AG20443 (cell line): ENCODE data around the gene SCN2B.
A peak's percentile ranks its signal among the peaks of the same experiment; 100 is the strongest.

Experiments used
- DNase-seq: peaks from one replicate; pipeline ENCODE4 v3.0.0; 2012; ENCODE audit warnings: low spot score, mixed read lengths

The SCN2B gene, protein sequence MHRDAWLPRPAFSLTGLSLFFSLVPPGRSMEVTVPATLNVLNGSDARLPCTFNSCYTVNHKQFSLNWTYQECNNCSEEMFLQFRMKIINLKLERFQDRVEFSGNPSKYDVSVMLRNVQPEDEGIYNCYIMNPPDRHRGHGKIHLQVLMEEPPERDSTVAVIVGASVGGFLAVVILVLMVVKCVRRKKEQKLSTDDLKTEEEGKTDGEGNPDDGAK

GRCh38 chr11:118175993-118176777 is at the start of gene SCN2B:
TSS of gene SCN2B (minus strand) at chr11:118176639. CDS start at chr11:118176431, 208 bp downstream.
- no peak for DNase-seq

DNA sequence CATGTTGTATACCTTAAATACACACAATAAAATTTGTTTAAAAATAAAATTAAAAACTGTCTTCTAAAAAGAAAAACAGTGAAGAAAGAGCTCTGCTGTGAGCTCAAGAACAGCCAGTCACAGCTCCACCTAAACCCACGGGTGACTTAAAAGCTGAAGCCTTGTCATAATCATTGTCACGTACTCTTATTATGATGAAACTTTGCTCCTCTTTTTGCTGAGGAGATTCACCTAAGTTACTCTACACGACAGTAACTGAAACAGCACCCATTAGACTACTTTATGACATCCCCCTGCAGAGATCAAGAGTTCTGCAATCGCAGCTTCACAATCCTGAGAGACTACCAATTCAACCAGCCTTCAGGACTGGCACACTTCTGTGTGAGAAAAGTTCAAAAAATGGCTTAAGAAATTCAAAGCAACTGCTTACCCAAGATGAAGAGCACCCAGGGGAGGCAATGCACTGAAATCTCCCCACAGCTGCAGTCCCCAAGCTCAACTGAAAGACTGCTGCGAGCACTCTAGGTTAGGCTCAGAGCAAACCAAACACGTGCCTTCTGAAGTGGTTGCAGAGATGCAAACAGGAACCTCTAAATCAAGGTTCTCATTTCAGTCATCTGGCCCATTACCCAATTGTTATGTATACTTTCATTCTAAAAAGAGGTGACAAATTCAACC is 48.2 kb upstream of the SCN2B start, which contains the start of gene JAML:
JAML (minus strand) TSS at position 501 of the 678 bp plus-strand sequence. CDS start 10,145 bp downstream, outside the sequence.
- DNase-seq = no peak

GRCh38 chr11:118223992-118224391 is 47.6 kb upstream of the SCN2B start:
- DNase-seq = no peak

- DNase-seq = no peak
Measured at GRCh38 chr11:118223570-118223969, 47.1 kb upstream of the SCN2B start.

GRCh38 chr11:118222437-118222836 is 46.0 kb upstream of the SCN2B start:
- no peak for DNase-seq

DNA sequence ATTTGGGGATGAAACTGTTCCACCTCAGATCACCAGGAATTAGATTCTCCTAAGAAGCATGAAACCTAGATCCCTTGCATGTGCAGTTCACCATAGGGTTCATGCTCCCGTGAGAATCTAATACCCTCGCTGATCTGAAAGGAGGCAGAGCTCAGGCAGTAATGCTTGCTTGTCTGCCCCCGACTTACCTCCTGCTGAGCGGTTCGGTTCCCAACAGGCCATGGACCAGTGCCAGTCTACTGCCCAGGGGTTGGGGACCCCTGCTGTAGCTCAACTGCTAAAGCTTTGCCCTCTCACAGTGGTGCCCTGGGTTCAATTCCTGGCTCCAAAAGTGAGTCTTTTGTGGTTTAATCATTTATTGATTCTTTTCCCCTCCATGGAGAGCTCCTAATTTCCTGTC is 45.0 kb upstream of the SCN2B start:
- no peak for DNase-seq

DNA sequence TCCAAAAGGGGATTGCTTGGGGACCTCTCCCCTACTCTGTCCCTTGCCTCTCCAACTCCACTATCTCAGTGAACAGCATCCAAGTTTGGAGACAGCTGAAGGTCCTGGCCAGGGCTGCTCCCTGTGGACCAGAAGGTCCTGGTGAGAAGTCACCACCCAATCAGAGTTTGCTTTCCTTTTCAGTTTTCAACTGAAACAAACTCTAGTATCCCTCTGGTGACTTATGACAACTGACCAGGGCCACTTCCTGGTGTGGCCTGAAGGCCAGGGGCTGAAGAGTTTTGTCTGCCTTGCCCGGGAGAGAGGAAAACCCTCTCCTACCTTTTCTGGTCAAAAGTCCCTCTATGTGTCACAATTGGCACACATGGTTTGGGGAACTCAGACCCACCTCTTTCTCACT is 43.3 kb upstream of the SCN2B start:
- no peak for DNase-seq

DNA sequence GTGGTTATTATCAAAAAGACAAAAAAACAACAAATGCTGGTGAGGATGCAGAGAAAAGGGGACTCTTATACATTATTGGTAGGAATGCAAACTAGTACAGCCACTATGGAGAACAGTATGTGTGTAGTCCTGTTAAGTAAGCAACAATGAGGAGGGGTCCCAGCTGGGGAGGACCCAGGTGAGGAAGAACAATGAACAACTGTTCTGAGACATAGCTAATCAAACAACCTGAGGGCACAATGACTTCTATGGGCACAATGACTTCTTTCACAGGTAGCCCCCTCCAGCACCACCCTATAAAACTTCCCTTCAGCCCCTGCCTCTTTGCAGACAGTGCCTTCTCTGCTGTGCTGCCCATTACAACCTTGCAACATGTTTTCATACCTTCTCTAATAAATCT is 42.8 kb upstream of the SCN2B start:
- no peak for DNase-seq

DNA sequence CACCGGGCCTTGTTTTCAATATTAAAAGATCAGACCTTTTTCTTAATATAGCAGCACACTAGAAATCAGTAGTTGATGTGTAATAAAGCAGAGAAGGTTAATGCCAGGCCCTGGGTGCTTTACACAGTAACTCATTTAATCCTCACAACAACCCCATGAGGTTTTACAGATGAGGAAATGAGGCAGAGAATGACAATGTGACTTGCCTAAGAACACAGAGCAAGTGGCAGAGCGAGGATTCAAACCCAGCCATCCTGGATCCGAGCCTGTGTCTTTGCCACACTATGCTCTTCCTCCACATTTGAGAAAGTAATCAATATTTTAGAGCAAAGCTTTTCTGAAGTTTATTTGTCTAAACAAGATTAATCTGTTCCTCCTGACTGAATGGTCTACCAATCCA is 41.1 kb upstream of the SCN2B start:
- no peak for DNase-seq

DNA sequence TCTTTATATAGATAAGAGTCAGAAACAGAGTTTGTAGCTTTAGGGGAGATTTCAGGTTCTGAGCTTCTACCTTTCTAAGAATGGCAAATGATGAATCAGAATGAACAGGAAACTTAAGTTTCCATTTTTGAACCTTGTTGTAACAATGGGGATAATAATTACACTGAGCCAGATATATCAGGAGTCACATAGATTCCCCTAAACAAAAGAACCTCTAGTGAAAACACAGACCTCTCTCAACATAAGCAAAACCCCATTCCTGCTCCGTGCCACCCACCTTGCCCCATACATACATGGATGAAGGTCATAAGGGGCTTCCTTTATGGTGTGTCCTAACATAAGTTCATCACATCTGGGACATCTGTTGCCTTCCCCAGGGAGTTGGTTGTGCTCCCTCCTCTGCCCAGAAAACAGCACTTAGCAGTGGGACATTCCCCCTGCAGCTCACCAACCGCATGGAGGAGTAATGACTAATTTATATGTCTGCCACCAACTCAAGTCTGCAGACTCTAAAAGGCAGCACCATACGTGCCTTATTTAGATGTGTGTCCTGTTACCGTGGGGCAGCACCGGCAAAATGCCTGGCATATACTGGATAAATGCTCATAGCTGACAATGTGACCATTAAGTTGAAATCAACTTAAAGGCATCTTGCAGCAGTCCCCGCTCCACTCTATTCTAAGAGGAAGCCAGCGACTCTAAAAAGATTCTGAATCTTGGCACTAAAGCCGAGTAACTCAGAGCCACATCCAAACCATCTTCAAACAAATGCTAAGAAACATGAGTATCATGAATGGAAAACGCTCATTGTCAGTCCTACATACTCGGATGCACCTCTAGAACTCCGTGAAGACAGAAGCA is 40.4 kb upstream of the SCN2B start:
- DNase-seq = no peak

DNA sequence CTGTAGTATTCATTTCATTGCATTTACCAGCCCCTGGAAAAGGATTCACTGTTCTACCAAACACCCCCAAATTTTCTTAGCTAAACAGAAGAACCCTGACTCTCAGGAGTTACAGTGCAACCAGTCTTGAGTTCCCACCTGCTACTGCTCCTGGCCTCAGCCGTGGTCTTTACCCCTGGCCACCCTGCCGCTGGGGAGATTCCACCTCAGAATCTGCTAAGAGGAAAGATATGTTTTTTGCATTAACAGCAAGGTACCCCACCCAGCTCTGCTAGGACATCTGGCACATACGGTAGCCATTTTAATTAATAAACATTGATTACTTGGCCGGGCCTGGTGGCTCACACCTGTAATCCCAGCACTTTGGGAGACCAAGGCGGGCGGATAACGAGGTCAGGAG is 39.3 kb upstream of the SCN2B start:
- no peak for DNase-seq

GRCh38 chr11:118215262-118215661 is 38.8 kb upstream of the SCN2B start:
- DNase-seq = no peak

- no peak for DNase-seq
Measured at GRCh38 chr11:118214210-118214914, 37.9 kb upstream of the SCN2B start.

GRCh38 chr11:118213781-118214180 is 37.3 kb upstream of the SCN2B start:
- DNase-seq = no peak

- no peak for DNase-seq
Measured at GRCh38 chr11:118213201-118213600, 36.8 kb upstream of the SCN2B start.

- no peak for DNase-seq
Measured at GRCh38 chr11:118212781-118213191, 36.3 kb upstream of the SCN2B start.

- no peak for DNase-seq
Measured at GRCh38 chr11:118212131-118212725, 35.8 kb upstream of the SCN2B start.

- DNase-seq = peak; percentile 74
Measured at GRCh38 chr11:118211006-118211405, 34.6 kb upstream of the SCN2B start.

DNA sequence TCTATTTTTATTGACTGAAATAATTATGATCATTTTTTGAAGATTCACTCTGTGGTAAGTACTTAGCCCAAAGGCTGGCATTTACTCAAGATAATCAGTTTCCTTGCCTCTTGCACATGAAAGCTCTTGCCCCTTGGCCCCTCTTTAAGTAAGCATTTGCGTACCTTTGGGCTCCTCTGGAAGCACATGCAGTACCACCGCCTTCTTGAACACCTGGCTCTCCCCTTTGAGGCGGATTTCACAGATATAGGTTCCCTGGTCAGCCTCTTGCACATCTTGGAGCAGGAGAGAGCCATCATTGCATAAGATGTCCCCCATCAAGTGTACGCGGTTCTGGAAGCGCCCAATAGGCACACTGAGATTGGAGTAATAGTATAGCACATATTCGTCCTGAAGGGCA is 33.9 kb upstream of the SCN2B start:
- no peak for DNase-seq

DNA sequence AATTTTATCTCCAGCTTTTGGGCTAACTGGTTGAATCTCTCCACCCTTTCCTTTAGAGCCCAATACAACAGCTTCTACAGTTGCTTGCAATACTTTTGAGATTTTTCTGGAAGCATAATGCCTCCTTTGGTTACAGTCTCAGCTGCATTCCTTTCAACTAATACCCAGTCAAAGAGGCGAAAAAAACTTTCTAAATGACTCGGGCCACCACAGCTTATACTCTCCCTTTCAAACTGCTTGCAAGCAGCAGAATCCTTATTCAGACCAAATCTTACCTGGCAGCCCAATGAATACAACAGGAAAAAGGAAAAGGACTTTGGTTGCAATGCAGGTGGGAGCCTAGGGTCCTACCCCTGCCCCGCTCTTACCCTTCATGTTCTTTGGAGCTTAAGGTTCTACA is 32.6 kb upstream of the SCN2B start:
- DNase-seq = no peak

DNA sequence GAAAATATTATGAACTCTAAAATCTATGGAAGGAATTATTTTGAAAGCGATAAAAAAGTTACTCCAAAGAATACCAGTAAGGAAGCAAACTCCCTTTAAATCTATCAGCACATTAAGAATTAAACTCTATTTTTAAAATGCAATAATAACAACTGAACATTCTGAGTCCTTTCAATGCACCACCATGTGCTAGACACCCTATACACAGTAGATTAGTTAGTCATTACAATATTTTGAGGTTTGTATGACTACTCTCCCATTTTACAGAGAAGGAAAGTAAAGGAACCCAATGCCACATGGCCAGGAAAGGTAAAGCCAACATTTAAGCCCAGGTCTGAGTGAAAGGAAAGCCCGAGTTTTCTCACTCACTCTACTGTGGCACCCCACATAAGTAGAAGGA is 30.6 kb upstream of the SCN2B start:
- DNase-seq = no peak
